SK-N-SH (cell line): Measurements from ENCODE around the gene PDLIM4. TPM values are rescaled to one million over a fixed set of nuclear protein-coding genes. Genes with fewer than 3 reads are reported as not detected.

ENCODE experiments used
- CTCF ChIA-PET: fragments of 300-600, 350-600 bp; formaldehyde crosslinking; extraction: SDS; loops from one replicate; lab custom pipeline; 2021; lab: Yijun Ruan, JAX
- POLR2A ChIA-PET: fragments of 350-600 bp; sonication (Branson Sonifier 250); formaldehyde crosslinking; extraction: SDS; loops from one replicate; lab custom pipeline; 2020; ENCODE audit warnings: antibody characterized with exemption, inconsistent platforms; lab: Yijun Ruan, JAX
- DNase-seq: peaks from one replicate; pipeline ENCODE4 v3.0.0; 2012
- H2AFZ ChIP-seq: fragments of 200-600 bp; sonication (generic); 2 replicates; pipeline ENCODE4 v1.8.1; 2016; ENCODE audit warnings: antibody characterized with exemption, mild to moderate bottlenecking, low read depth
- H3F3A ChIP-seq: fragments of 200-600 bp; sonication (generic); replicated peaks from 2 replicates; pipeline ENCODE3; 2016; ENCODE audit warnings: antibody characterized with exemption, mild to moderate bottlenecking; ENCODE audit not compliant: insufficient read depth
- H3K27ac ChIP-seq, 2 experiments: fragments of 200-500 bp in 1 of 2; fragments of 200-600 bp in 1 of 2; sonication (Bioruptor generic) in 1 of 2; sonication (generic), shearing (Covaris generic) in 1 of 2; 2 replicates each; pipeline versions ENCODE4 v1.5.1 to v1.6.1; 2014 to 2016; ENCODE audit warnings: low read depth in 2 of 2, inconsistent platforms in 1 of 2, low read length in 1 of 2, mild to moderate bottlenecking in 1 of 2, mixed read lengths in 1 of 2
- H3K27me3 ChIP-seq: fragments of 200-600 bp; sonication (generic), shearing (Covaris generic); 2 replicates; pipeline ENCODE4 v1.6.1; 2016; ENCODE audit warnings: mixed run types; ENCODE audit not compliant: insufficient read depth
- H3K36me3 ChIP-seq, 2 experiments: fragments of 200-500 bp in 1 of 2; fragments of 200-600 bp in 1 of 2; sonication (Bioruptor generic) in 1 of 2; sonication (generic) in 1 of 2; replicated peaks in 1 of 2; 2 replicates each; pipeline versions ENCODE3 to v1.5.1; 2014 to 2016; ENCODE audit warnings: low read length in 1 of 2, mild to moderate bottlenecking in 1 of 2; ENCODE audit not compliant: insufficient read depth in 2 of 2, control insufficient read depth in 1 of 2
- H3K4me1 ChIP-seq, 2 experiments: fragments of 200-500 bp in 1 of 2; fragments of 200-600 bp in 1 of 2; sonication (Bioruptor generic) in 1 of 2; sonication (generic), shearing (Covaris generic) in 1 of 2; 2 replicates each; pipeline versions ENCODE4 v1.5.1 to v1.6.1; 2014 to 2016; ENCODE audit warnings: low read depth in 1 of 2, low read length in 1 of 2, mixed run types in 1 of 2; ENCODE audit not compliant: insufficient read depth in 2 of 2, control insufficient read depth in 1 of 2
- H3K4me2 ChIP-seq: fragments of 200-600 bp; sonication (generic), shearing (Covaris generic); 2 replicates; pipeline ENCODE4 v1.6.1; 2017; ENCODE audit warnings: mixed run types
- H3K4me3 ChIP-seq, 2 experiments: fragments of 200-500 bp in 1 of 2; fragments of 200-600 bp in 1 of 2; sonication (Bioruptor generic) in 1 of 2; sonication (generic), shearing (Covaris generic) in 1 of 2; 2 replicates each; pipeline versions ENCODE4 v1.5.1 to v1.8.1; 2014 to 2016; ENCODE audit warnings: low read depth in 2 of 2, inconsistent platforms in 1 of 2, low read length in 1 of 2, mild to moderate bottlenecking in 1 of 2, mixed read lengths in 1 of 2, moderate library complexity in 1 of 2
- H3K79me2 ChIP-seq: fragments of 200-600 bp; sonication (generic); 2 replicates; pipeline ENCODE4 v1.8.1; 2017; ENCODE audit warnings: mild to moderate bottlenecking; ENCODE audit not compliant: insufficient read depth
- H3K9ac ChIP-seq: fragments of 200-600 bp; sonication (generic); 2 replicates; pipeline ENCODE4 v1.6.1; 2017; ENCODE audit warnings: mixed run types
- H3K9me2 ChIP-seq: fragments of 200-600 bp; sonication (generic); 2 replicates; pipeline ENCODE4 v1.6.1; 2017; ENCODE audit warnings: mixed run types
- H3K9me3 ChIP-seq: fragments of 200-600 bp; sonication (generic); 2 replicates; pipeline ENCODE4 v1.6.1; 2017; ENCODE audit warnings: mixed run types, mild to moderate bottlenecking, moderate library complexity
- H4K20me1 ChIP-seq: fragments of 200-600 bp; sonication (generic); 2 replicates; pipeline ENCODE4 v1.6.1; 2017; ENCODE audit warnings: mild to moderate bottlenecking, mixed run types; ENCODE audit not compliant: insufficient read depth
- CHD2 ChIP-seq: fragments of 150-350 bp; IDR thresholded peaks from 2 replicates; pipeline ENCODE4 v1.6.1; 2018; ENCODE audit warnings: low read length; ENCODE audit not compliant: partially characterized antibody
- CTCF ChIP-seq: fragments of 200-600 bp; sonication (generic); IDR thresholded peaks from 2 replicates; pipeline ENCODE4 v1.6.1; 2017; ENCODE audit warnings: antibody characterized with exemption, mild to moderate bottlenecking, moderate library complexity
- ELF1 ChIP-seq: IDR thresholded peaks from 2 replicates; pipeline ENCODE4 v1.4.0; 2012
- EP300 ChIP-seq, 2 experiments: IDR thresholded peaks; 2 replicates each; pipeline versions ENCODE4 v1.4.0 to v1.6.1; 2012; ENCODE audit warnings: borderline replicate concordance in 1 of 2, low read depth in 1 of 2, low read length in 1 of 2
- FOSL2 ChIP-seq: IDR thresholded peaks from 2 replicates; pipeline ENCODE4 v1.4.0; 2012; ENCODE audit warnings: low read depth, mild to moderate bottlenecking, moderate library complexity, borderline replicate concordance
- FOXJ3 ChIP-seq: sonication (generic); formaldehyde crosslinking; IDR thresholded peaks from 2 replicates; pipeline ENCODE4 v1.5.1; 2020; ENCODE audit warnings: mild to moderate bottlenecking, missing genetic modification reagents
- GATA2 ChIP-seq: sonication (generic); formaldehyde crosslinking; IDR thresholded peaks from 2 replicates; pipeline ENCODE4 v1.5.0; 2020; ENCODE audit warnings: mild to moderate bottlenecking, missing genetic modification reagents
- IRF3 ChIP-seq: fragments of 150-350 bp; IDR thresholded peaks from 2 replicates; pipeline ENCODE4 v1.6.1; 2016; ENCODE audit warnings: mild to moderate bottlenecking, low read depth, low read length
- MXI1 ChIP-seq: IDR thresholded peaks from 2 replicates; pipeline ENCODE4 v1.6.1; 2012; ENCODE audit warnings: mild to moderate bottlenecking, low read depth, low read length, improper control_type of control experiment
- NFIC ChIP-seq: IDR thresholded peaks from 2 replicates; pipeline ENCODE4 v1.4.0; 2012; ENCODE audit warnings: borderline replicate concordance
- POLR2AphosphoS5 ChIP-seq: IDR thresholded peaks from 2 replicates; pipeline ENCODE4 v1.6.1; 2012; ENCODE audit warnings: low read depth, low read length
- REST ChIP-seq: IDR thresholded peaks from 2 replicates; pipeline ENCODE4 v1.6.1; 2012; ENCODE audit warnings: mild to moderate bottlenecking, low read depth, low read length, moderate library complexity
- RFX5 ChIP-seq: IDR thresholded peaks from 2 replicates; pipeline ENCODE4 v1.6.1; 2012; ENCODE audit warnings: mild to moderate bottlenecking, improper control_type of control experiment, low read length
- RXRA ChIP-seq: IDR thresholded peaks from 2 replicates; pipeline ENCODE4 v1.4.0; 2012; ENCODE audit warnings: low read depth, mild to moderate bottlenecking, borderline replicate concordance
- SIN3A ChIP-seq: IDR thresholded peaks from 2 replicates; pipeline ENCODE4 v1.6.1; 2012; ENCODE audit warnings: low read depth, mild to moderate bottlenecking, low read length, moderate library complexity, borderline replicate concordance
- USF2 ChIP-seq: fragments of 150-350 bp; IDR thresholded peaks from 2 replicates; pipeline ENCODE4 v1.6.1; 2017; ENCODE audit warnings: antibody characterized with exemption, low read length, low read depth, borderline replicate concordance
- ZBTB33 ChIP-seq: IDR thresholded peaks from 2 replicates; pipeline ENCODE4 v1.4.0; 2012; ENCODE audit warnings: low read depth, borderline replicate concordance
- WGBS: methylation state at CpG from one replicate; pipeline ENCODE4 v1.1.6; 2017; ENCODE audit warnings: low lambda C conversion rate; 5-methylcytosine and 5-hydroxymethylcytosine counted together
- polyA plus RNA-seq, 3 experiments: library from polyadenylated mRNA; depleted of rRNA; stranded (reverse); fragments of >200 nt; gene quantifications; 2 replicates each; pipeline ENCODE4 v1.2.3, GENCODE V29; 2012

Gene PDLIM4
- polyA plus RNA-seq, 1 of the 3 experiments (the other 2 are of a cell fraction) = 57.1 TPM

GRCh38 chr5:132305420-132305819 is 47.9 kb downstream of the PDLIM4 start:
- H3K9me3 ChIP-seq = no peaks in the 10 kb centered on the region
- H3K79me2 ChIP-seq = no peaks in the 10 kb centered on the region
- H3K9ac ChIP-seq = no peak overlapping the region
- DNase-seq = no peak
- WGBS = 88% methylated on average over 2 of the region's 2 CpGs
- H3K27me3 ChIP-seq = no peaks in the 10 kb centered on the region
- no peak overlapping the region for H3K4me2 ChIP-seq
- H3K36me3 ChIP-seq = peaks cover 0 to 4% of the 10 kb centered on the region in 2 experiments
- TF ChIP-seq RFX5 (no peak), NFIC (no peak), USF2 (no peak), SIN3A (no peak)
- ChIA-PET CTCF (no interaction called here), POLR2A (no interaction called here)
- H3K9me2 ChIP-seq = no peaks in the 10 kb centered on the region
- peaks cover 0 to 18% of the 10 kb centered on the region in 2 experiments; a peak in 1 of 4 replicates for H3K4me1 ChIP-seq
- no peaks in the 10 kb centered on the region for H4K20me1 ChIP-seq
- H3F3A ChIP-seq = no peaks in the 10 kb centered on the region
- no peak overlapping the region for H2AFZ ChIP-seq
- H3K4me3 ChIP-seq = no peak overlapping the region
- no peak overlapping the region for H3K27ac ChIP-seq

- Histone ChIP-seq H3K4me3 (no peak overlapping the region), H2AFZ (no peak overlapping the region), H3F3A (no peaks in the 10 kb centered on the region), H3K36me3 (peaks cover 0 to 4% of the 10 kb centered on the region in 2 experiments), H3K9me2 (no peaks in the 10 kb centered on the region), H3K9ac (no peak overlapping the region), H3K79me2 (no peaks in the 10 kb centered on the region), H3K9me3 (no peaks in the 10 kb centered on the region), H3K4me2 (no peak overlapping the region), H3K27ac (no peak overlapping the region; a peak in 1 of 4 replicates), H3K4me1 (peaks cover 0 to 8% of the 10 kb centered on the region in 2 experiments; a peak in 1 of 4 replicates), H4K20me1 (no peaks in the 10 kb centered on the region), H3K27me3 (no peaks in the 10 kb centered on the region)
- DNase-seq = no peak
- POLR2A ChIA-PET = interaction anchor here (0.7 kb wide), 1 partner anchor 51 kb away, joined by 3 read pairs; the partner anchor contains the start of gene PDLIM4
- CTCF ChIA-PET = interaction anchor here (1.3 to 2.3 kb wide), 4 partner anchors 8 to 60 kb away, joined by 3 to 6 read pairs (median 4); partner anchors contain the start of genes SLC22A4 and SLC22A5
- 91% methylated on average over 4 of the region's 4 CpGs for WGBS
- TF ChIP-seq NFIC = no peak
- TF ChIP-seq FOSL2 = no peak
- no peak for TF ChIP-seq MXI1
- no peak for TF ChIP-seq RFX5
- no peak for TF ChIP-seq IRF3
- no peak for TF ChIP-seq FOXJ3
- TF ChIP-seq ZBTB33 = no peak
- TF ChIP-seq POLR2AphosphoS5 = no peak
- no peak for TF ChIP-seq RXRA
- TF ChIP-seq GATA2 (CRISPR knock-in tag) = no peak
- TF ChIP-seq ELF1 = no peak
- TF ChIP-seq REST = no peak
- TF ChIP-seq CHD2 = no peak
- no peak for TF ChIP-seq EP300 (IDR thresholded peaks at IDR 0.05; ENCODE audit: borderline replicate concordance in 1 of 2, low read depth in 1 of 2, low read length in 1 of 2)
- no peak for TF ChIP-seq CTCF
These were observed 51.2 kb downstream of the PDLIM4 start for GRCh38 chr5:132308701-132309100.
